Activated CD8-positive, alpha-beta memory T cell treated with anti-CD3 and anti-CD28 coated beads, Interleukin-2, amount 50 U/mL, for 24 hours (primary cell): ENCODE results near the gene BTBD1.
"Not testable (repeated sequence)": the region's sequence is repeated elsewhere in the genome, so short reads cannot be mapped to it uniquely, and the experiment has no call there.

Experiments
- DNase-seq: peaks from one replicate; pipeline ENCODE4 v3.0.0-alpha.2; 2020; ENCODE audit errors: extremely low read depth

The BTBD1 gene

DNA sequence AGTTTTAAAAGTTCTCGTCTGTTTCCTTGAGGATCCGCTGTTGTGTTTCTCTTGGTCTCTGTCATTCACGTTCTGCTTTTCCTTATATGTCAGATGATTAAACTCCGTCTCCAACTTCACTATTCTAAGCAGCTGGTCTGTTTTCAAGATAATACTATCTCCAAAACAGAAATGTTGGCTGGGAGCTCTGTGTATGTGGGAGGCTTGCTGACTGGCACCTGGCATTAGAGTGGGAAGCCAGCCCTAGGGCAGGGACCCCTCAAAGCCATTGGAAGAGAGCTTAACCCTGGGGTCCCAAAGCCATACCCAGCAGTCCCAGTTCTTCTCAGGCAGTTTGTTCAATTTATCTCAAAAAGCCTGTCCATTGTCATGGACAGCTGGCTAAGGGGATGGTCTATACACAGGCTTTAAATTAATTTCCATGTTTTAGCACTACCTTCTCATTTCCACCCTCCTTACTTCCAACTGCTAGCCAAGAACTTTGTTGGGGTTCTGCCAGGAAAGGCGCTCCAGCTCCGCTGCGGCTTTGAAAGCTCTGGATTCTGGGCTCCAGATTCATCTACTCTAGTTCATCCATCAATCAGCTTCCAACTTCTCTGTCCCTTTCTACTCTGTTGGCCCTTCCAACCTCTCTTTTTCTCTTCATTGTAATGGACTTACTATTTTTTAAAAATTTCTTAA, 9.2 kb downstream of the BTBD1 start:
- no peak for DNase-seq

DNA sequence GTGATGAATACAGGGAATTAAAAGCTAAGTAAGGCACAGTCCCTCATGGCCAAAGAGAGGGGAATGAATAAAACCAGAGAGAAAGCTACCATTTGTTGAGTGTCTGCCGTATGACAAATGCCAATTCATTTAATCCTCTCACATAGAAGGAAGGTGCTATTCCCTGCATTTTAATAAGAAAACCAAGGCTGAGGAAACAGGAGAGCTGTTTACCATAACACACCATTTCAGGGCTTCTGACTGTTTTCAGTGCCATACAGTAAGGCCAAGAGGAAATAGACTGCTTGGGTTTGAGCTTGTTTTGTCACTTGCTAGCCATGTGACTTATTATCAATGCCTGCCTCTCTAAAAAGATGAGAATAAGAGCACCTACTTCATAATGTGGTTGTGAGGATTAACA, 10.1 kb downstream of the BTBD1 start:
- DNase-seq, result no peak

DNA sequence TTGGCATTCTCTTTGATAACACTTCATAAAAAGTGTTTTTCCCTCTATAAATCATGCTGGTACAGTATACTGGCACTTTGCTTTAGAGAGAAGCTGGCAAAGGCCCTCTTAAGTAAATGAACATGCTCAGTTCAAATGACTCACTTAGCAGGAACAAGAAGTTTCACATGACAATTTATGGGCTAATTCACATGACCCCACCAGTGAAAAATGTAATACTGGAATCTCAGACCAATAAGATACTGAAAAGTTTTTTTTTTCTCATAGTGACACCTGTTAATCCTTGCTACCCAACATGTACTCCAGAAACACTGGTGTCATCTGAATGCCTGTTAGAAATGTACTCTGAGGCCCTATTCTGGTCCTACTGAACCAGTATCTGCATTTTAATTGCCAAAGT, 13.9 kb downstream of the BTBD1 start:
- no peak for DNase-seq

DNA sequence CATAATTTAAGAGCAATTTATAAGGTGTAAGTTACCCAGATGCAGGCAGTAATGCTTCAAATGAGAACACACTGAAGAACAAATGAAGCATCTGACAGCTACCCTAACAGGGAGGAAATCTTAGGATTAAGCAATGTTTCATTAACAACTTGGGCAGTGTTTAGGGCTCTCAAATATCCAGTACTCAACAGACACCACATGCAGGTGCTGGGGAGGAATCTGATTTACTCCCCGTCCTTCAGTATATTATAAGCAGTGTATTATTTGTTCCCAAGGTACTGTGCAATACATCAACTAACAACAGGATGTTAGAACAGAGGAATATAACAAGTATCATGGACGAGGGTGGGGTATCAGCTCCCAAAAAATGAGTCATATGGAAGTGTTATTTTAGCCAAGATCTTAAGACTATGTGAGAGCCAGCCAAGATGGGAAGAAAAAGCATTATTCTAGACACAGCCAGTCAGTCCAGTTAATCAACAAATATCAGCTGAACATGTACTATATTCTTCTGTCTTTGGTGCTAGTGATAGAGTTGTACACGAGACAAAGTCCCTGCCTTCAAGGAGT, 20.4 kb downstream of the BTBD1 start:
- no peak for DNase-seq

DNA sequence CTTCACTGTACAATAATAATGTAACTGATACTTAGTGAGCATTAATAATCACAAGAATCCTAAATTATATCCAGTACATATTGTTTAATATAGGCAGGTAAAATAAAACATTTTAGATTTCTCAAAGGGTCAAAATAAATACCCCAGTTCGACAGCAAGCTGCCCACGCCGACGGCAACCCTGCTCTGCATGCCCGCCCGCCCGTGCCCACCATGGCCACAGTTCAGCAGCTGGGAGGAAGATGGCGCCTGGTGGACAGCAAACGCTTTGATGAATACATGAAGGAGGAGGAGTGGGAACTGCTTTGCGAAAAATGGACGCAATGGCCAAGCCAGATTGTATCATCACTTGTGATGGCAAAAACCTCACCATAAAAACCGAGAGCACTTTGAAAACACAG, 22.9 kb downstream of the BTBD1 start:
- DNase-seq, result no peak

DNA sequence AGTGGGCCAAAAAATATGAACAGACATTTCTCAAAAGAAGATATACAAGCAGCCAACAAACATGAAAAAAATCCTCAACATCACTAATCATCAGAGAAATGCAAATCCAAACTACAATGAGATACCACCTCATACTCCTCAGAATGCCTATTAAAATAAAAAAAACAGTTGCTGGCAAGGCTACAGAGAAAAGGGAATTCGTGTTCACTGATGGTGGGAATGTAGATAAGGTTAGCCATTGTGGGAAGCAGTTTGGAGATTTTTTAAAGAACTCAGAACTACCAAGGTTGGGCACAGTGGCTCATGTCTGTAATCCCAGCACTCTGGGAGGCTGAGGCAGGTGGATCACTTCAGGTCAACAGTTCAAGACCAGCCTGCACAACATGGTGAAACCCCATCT, 27.8 kb downstream of the BTBD1 start:
- DNase-seq, result no peak

DNA sequence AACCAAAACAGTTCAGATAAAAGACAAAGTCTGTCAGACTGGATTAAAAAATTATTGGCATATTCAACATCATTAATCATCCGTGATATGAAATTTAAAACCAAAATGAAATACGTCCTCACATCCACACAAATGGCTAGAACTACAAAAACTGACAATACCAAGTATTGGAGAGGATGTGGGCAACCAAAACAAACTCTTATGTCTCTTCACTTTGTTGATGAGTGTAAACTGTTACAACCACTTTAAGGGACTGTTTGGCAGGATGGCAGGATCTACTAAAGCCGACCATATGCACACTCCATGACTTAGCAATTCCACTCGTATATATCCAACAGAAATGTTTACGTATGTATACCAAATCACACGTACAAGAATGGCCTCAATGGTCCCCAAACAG, 30.8 kb downstream of the BTBD1 start:
- no peak for DNase-seq

DNA sequence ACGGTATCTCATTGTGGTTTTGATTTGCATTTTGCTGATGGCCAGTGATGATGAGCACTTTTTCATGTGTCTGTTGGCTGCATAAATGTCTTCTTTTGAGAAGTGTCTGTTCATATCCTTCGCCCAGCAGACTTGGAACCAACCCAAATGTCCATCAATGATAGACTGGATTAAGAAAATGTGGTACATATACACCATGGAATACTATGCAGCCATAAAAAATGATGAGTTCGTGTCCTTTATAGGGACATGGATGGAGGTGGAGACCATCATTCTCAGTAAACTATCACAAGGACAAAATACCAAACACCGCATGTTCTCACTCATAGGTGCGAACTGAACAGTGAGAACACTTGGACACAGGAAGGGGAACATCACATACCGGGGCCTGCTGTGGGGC, 35.8 kb downstream of the BTBD1 start:
- DNase-seq, result not testable (repeated sequence)

DNA sequence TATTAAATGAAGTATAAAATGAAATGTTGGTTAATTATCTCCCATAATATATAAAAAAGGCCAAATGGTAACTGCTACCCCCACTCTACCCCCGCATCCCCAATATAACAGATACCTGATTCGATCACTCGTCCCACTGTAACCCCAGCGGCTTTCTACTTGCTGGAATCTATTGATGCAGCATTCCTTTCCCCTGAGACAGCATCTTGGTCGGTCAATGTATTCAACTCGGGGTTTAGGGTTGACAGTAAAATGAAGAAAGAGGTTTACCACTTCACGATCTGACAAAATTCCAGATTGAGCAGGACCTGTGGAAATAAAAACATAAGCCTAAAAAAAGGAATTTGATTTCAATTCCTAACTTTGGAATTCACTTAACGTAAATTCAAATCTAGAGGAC, 37.0 kb downstream of the BTBD1 start:
- DNase-seq, result no peak

DNA sequence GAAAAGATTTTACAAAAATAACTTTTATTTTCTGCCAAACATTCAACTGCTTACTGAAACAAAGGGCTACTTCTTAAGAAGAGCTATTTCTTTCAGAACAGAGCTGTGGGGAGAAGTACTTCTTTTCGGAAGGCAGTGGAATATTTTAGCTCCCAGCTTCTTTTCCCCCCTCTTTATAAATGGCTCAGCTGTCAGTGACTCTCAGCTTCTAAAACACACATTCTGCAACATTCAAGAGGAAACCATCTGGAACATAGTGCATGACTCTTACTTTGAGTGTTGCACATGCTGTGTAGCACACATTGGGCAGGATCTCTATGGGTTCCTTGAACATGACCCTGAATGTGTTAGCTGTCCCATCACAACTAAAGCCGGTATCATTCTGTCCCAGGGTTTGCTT, 48.6 kb downstream of the BTBD1 start:
- no peak for DNase-seq

DNA sequence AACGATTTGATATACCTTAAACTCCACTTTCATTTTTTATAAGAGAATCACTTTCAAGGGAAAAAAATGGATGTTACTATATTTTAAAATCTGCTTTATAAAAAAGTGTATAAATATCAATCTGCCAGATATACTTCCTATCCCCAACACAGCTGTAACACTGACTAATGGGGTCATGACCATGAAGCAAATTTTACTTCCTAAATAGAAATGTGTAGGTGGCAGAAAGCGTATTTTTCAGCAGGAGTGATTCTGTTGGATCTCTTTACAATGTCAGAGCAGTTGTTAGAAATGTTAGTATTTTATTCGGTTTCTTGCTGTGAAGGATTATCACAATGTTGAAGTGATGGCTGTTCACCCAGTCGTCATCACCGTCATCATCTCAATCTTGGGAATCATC, 50.1 kb downstream of the BTBD1 start:
- no peak for DNase-seq

DNA sequence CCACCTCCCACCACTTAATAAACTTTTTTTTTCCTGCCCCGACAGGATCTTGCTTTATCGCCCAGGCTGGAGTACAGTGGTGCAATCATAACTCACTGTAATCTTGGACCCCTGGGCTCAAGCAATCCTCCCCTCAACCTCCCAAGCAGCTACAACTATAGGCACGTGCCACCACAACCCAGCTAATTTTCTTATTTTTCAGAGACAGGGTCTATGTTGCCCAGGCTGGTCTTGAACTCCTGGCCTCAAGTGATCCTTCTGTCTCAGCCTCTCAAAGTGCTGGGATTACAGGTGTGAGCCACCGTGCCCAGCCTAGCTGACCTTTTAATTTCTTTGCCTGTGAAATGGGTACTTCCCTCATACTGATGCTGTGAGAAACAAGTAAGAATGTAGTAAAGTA, 51.7 kb downstream of the BTBD1 start:
- DNase-seq, result no peak

DNA sequence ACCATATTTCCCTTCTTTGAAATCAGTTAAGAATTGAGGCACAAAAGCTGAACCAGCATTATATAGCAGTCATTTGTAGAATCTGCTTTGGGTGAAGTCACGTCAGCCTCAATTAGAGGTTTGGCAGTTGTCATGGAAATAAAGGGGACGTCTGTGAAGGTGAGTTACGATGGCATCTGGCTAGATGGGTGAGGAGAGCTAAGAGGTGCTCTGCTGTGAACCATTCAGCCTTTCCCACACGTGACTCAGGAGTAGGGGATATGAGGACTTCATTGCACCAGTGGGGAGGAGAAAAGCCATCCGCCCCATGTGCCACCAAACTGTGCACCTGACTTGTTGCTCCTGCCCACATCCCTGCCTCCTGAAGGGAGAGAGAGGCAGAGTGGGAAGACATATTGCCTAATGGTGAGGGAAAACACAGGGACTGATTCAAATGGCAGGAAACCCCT, 52.8 kb downstream of the BTBD1 start:
- DNase-seq, result no peak

DNA sequence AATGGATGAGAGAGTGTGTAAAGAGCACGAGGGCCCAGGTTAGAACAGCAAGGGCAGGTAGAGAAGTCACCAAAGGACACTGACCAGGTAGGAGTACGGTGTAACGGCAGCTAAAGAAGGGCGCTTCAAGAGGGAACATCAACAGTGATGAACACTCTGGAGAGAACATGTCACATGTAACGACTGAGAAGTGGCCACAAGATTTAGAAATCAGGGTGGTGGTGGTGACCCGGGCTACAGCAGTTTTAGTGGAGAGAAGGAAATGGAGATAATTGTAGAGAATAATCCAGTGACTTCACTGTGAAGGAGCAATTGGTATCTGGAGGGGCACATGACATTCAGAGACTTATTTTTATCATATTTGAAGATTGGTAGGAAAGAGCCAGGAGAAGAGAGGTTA, 54.4 kb downstream of the BTBD1 start:
- no peak for DNase-seq

DNA sequence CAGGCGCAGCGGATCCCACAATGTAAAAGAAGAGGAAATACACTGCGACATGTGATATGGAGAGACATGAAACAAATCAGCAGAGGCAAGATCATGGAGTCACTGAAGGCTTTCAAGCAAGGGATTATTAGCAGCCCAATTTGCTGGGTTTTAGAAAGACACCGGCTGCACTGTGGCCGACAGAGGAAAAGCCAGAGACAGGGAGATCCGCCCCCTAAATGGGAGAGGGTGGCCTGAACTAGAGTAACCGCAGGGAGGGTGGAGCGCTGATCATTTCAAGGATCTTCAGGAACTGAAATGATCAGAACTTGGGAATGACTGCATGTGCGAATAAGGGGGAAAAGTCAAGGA, 55.0 kb downstream of the BTBD1 start:
- DNase-seq, result no peak

DNA sequence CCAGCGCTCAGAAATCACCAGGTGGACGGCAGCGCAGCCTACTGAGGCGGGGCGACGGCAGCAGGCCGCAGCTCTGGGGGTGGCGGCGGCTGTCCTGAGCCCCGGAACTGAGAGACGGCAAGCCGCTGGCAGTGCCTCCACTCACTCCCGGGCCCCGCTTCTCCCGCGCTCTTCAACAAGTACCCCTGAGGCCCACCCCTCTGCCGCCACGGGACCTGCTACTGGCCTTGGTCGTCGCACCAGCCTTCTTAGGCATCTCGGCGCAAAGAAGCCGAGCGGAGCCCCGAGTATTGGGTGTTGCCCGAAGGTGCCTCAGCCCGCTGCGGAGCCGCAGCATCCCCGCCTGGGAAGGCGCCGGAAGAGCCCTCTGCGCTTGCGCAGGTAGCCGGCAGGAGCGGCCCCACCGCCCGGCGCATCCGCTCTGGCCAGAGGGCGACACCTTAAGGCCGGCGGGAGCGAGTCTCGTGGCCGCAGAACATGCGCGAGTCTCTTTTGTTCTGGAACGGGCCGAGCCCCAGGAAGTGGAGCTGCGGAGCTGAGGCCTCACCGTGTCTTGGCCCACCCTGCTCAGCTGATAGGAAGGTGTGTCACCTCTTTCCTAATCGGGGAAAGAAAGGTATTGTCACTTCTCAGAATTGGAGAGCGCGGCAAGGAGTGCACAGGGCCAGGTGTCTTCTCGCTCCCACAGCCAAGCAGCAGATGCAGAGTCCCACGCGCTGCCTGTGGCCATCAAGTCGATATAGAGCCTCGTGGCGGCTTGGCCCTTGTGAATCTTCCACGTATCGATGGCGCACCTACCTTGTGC, 55.6 kb downstream of the BTBD1 start, which contains the start of gene C15orf40:
Gene C15orf40, minus strand, starts transcription at position 369 of the 805 bp plus-strand sequence. Its CDS starts 32 bp downstream, at position 337.
- peak; percentile 77 for DNase-seq

DNA sequence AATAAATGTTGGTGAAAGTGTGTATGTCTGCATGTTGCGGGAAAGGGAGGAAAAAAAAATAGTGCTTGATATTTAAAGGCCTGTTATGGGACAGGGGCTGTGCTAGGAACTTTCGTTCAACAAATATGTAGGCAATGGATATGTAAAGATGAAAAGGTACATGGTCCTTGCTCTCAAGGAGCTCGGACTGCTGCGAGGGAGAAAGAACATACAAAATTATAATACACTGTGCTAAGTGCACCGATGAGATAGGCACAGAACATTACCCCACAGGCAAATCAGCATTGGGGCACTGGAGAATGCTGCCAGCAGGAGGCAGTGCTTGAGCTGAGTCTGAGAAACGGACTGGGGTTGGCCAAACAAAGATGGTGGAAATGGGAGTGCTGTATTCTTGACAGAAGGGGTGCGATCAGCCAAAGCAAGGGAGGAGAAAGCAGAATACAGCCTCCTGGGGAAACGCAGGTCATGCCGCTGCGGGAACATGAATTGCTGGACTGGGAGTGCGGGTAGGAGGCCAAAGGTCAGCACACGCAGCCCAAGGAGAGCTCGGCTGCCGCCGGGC, 56.3 kb downstream of the BTBD1 start:
- DNase-seq, result peak; percentile 49

DNA sequence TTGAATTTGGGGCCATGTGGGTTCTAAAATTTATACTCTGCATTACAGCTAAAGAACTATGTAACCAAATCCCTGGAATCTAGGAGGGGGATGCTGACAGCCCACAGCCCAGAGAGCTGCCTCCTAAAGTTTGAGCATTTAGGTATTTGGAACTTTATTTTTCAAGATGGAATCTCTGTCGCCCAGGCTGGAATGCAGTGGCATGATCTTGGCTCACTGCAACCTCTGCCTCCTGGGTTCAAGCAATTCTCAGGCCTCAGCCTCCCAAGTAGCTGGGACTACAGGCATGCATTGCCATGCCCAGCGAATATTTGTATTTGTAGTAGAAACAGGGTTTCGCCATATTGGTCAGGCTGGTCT, 66.4 kb downstream of the BTBD1 start:
- DNase-seq, result not testable (repeated sequence)

DNA sequence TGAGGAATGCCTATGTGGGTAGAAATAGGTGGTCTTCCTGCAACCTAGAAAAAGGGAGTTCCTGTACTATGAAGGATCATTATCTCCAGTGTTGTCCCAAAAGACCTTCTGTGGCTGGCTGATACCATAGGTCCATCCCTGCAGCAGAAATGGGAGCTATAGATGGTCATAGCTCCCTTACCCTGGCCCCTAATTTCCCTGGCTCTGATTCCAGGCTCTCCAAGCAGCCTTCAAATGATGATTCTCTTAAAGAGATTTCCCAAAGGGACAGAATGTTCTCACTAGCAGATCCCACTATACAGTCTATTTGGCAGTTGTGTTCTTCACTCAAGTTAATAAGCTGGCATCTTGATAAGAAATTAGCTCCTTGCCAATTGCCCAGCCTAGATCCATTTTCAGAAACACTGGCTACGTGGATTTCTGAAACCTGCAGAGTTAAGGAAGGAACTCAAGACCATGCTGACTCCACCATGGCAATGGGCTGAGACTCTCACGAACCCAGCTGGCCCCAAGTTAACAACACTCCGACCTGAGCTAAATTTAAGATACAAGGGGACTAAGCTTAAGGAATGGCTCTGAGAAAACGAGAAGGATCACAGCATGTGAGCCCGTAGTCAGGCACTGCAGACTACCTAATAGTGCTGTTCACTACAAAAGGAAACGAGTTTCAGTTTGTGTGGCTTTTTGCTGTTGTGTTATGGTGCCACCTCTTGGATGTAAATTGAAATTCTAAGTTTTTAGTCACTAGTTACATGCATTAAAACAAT, 67.0 kb downstream of the BTBD1 start:
- no peak for DNase-seq

DNA sequence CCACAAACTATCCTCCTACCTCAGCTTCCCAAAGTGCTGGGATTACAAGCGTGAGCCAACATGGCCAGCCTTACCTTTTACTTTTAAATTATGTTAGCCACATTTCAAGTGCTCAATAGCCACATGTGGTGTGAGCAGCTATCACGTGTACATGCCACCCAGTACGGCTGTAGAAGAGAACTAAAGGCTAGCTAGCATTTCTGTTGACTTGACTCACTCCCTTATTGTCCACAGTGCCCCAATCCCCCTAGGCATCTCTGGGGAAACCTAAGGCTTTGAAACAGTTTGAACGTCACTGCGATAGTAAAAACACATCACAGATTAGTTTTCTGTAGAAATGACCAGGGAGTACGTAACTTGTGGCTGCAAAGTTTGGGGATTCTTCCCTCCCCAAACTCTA, 67.6 kb downstream of the BTBD1 start:
- DNase-seq, result no peak

DNA sequence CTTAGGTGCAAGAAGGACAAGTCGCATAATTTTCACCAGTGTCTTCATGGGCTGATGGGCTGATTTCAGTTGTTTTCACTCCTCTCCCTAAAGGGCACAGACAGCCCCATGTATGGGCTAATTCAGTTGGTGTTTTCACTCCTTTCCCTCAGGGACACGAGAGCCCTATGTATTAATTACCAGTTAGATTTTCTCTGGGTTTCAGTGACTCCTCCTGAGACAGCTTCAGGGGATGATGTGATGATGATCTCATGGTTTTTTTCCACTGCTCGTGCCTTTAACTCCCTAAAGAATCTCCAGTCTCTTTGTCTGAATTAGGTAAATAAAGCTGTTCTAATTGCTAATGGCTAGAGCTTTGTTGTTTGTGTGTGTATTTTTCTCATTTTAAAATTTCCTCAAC, 71.1 kb downstream of the BTBD1 start:
- DNase-seq, result no peak

DNA sequence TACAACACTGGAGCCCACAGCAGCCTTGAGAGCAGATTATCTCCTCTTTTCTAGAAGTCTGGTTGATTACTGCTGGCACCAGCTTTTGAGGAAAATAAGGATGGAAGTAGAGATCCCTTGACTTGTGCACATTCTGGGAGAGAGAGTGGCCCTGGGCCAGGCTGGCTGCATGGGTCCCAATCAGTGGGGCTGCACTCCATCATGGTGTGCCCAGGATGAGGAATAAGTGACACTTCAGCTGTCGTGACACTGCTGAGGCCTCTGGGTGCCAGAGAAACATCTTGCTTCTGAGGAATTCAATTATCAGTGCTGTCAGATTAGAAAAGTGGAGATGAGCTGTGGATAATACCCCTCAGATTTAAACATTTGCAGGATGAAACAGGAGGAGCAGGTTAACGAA, 72.0 kb downstream of the BTBD1 start:
- no peak for DNase-seq
